ENCODE data around the gene TEAD3. TPM values are rescaled to one million over a fixed set of nuclear protein-coding genes. Genes with fewer than 3 reads are reported as not detected.

Gene TEAD3
- total RNA-seq, 4 donors from 2014 or later, result 10.2 to 107 (median 17.2) TPM

- intact Hi-C loops (cut with DNase I; ENCODE audit: low total_unique reads), result no loop called here
- TF ChIP-seq CTCF (IDR thresholded peaks at IDR 0.05) (no peak), POLR2A (IDR thresholded peaks at IDR 0.05) (peak; percentile 33 to 75)
- Histone ChIP-seq H3K4me1 (peaks cover 11 to 40% of the 10 kb centered on the region in 2 donors), H3K4me3 (peak overlapping the region; percentile 10 to 27), H3K9me3 (no peaks in the 10 kb centered on the region), H3K36me3 (no peaks in the 10 kb centered on the region), H3K27ac (peak overlapping the region; percentile 98 to 100), H3K27me3 (no peaks in the 10 kb centered on the region)
- peak; percentile 93 to 96 for DNase-seq
These were observed 10.6 kb downstream of the TEAD3 start for GRCh38 chr6:35486005-35486925.

GRCh38 chr6:35485402-35485877, 11.4 kb downstream of the TEAD3 start:
- Histone ChIP-seq H3K4me3 (peak overlapping the region; percentile 10 to 27), H3K27ac (peak overlapping the region; percentile 98 to 100), H3K9me3 (no peaks in the 10 kb centered on the region), H3K27me3 (no peaks in the 10 kb centered on the region), H3K36me3 (no peaks in the 10 kb centered on the region), H3K4me1 (peaks cover 11 to 41% of the 10 kb centered on the region in 2 donors)
- intact Hi-C loops (cut with DNase I; ENCODE audit: low total_unique reads), result no loop called here
- DNase-seq, result peak; percentile 69 to 74
- TF ChIP-seq POLR2A (IDR thresholded peaks at IDR 0.05) (peak in 1 of 2 donors; percentile 8), CTCF (IDR thresholded peaks at IDR 0.05) (no peak)

GRCh38 chr6:35484921-35485392, 11.9 kb downstream of the TEAD3 start:
- H3K4me3 ChIP-seq, result no peak overlapping the region
- peaks cover 11 to 41% of the 10 kb centered on the region in 2 donors for H3K4me1 ChIP-seq
- TF ChIP-seq POLR2A (IDR thresholded peaks at IDR 0.05) (no peak), CTCF (IDR thresholded peaks at IDR 0.05) (no peak)
- intact Hi-C loops (cut with DNase I; ENCODE audit: low total_unique reads), result no loop called here
- peak overlapping the region; percentile 98 to 100 for H3K27ac ChIP-seq
- no peaks in the 10 kb centered on the region for H3K9me3 ChIP-seq
- DNase-seq, result peak in 1 of 2 donors; percentile 22
- no peaks in the 10 kb centered on the region for H3K36me3 ChIP-seq
- no peaks in the 10 kb centered on the region for H3K27me3 ChIP-seq

GRCh38 chr6:35483893-35484645, 12.8 kb downstream of the TEAD3 start:
- no peak overlapping the region for H3K4me3 ChIP-seq
- no peaks in the 10 kb centered on the region for H3K27me3 ChIP-seq
- H3K4me1 ChIP-seq, result peaks cover 11 to 33% of the 10 kb centered on the region in 2 donors
- H3K9me3 ChIP-seq, result no peaks in the 10 kb centered on the region
- TF ChIP-seq CTCF (IDR thresholded peaks at IDR 0.05) (no peak), POLR2A (IDR thresholded peaks at IDR 0.05) (no peak)
- DNase-seq, result no peak
- no peaks in the 10 kb centered on the region for H3K36me3 ChIP-seq
- peak overlapping the region; percentile 98 to 100 for H3K27ac ChIP-seq
- intact Hi-C loops (cut with DNase I; ENCODE audit: low total_unique reads), result no loop called here
